Measurements from ENCODE around the gene RANBP3.

The RANBP3 gene

DNA sequence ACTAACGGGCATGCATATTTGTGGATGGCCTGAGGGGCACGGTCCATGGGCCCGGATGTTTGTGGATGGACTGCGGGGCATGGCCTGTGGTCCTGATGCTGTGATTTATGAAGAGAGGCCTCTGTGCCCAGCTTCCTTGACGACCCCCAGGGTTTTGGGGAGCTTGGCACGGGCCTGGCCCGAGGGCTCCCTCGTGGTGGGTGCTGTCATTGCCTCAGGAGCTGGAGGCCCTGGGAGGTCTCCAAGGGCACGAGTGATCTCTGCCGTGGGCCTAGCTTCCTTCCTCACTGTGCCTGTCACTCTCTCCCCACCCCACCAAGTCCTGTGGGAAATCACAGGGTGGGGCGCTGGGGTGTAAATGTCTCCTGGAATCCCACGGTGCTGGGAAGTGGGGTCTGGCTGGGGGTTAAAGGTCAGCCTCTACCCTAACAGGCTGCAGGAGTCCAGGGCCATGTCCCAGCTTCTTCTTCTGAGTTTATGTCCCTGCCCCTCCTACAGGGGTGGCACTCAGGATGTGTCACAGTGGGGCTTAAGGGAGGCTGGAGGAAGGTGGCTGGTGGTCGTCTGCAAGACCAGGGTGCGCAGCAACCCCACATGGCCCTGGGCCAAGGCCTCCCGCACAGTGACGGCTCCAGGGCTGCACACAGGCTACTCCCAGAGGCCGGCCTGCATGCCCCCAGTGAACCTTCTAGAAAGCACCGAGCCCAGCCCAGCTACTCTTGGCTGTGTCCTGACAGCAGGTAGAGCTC is 27.6 kb upstream of the RANBP3 start:
- H3K4me3 ChIP-seq (ENCODE audit: low read depth, low read length) = no peak overlapping the region
- TF ChIP-seq, protein P1, sequence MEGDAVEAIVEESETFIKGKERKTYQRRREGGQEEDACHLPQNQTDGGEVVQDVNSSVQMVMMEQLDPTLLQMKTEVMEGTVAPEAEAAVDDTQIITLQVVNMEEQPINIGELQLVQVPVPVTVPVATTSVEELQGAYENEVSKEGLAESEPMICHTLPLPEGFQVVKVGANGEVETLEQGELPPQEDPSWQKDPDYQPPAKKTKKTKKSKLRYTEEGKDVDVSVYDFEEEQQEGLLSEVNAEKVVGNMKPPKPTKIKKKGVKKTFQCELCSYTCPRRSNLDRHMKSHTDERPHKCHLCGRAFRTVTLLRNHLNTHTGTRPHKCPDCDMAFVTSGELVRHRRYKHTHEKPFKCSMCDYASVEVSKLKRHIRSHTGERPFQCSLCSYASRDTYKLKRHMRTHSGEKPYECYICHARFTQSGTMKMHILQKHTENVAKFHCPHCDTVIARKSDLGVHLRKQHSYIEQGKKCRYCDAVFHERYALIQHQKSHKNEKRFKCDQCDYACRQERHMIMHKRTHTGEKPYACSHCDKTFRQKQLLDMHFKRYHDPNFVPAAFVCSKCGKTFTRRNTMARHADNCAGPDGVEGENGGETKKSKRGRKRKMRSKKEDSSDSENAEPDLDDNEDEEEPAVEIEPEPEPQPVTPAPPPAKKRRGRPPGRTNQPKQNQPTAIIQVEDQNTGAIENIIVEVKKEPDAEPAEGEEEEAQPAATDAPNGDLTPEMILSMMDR (IDR thresholded peaks at IDR 0.05; ENCODE audit: borderline replicate concordance, insufficient read depth, low read depth, low read length) = no peak

DNA sequence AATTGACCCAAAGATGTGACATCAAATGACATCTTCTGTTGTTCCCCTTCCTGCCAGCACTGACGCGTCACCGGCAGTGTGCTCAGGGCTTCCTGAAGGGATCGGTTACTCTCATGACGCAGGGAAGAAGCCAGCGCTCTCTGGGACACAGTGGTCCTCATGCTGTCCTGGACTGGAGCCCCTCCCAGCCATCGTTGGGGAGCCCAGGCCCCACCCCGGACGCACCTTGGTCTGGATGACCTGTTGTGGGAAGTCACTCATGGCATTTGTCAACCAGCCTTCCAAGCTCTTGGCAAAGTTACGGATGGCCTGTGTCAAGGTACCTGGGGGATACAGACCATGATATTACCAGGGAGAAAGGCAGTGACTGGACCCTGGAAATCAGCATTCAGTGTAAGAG is 26.0 kb upstream of the RANBP3 start:
- TF ChIP-seq, protein P1 (IDR thresholded peaks at IDR 0.05; ENCODE audit: borderline replicate concordance, insufficient read depth, low read depth, low read length) = no peak
- no peak overlapping the region for H3K4me3 ChIP-seq (ENCODE audit: low read depth, low read length)

DNA sequence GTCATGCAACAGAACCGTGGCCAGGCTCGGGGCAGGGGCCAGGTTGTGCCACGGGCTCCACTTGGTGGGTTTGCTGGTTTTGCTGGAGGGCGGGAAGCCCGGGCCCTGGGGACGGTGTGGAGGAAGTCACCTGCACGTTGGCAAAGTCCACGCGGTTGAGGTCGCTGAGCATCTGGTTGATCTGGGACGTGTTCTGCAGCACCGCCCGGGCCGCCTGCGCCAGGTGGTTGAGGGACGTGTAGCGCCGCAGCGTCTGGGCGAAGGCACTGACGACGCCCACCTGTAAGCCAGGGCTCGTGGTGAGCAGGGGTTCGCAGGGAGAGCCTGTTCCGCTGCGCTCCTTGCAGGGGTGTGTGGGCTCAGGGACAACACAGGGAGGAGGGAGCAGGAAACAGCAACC is 24.7 kb upstream of the RANBP3 start:
- H3K4me3 ChIP-seq (ENCODE audit: low read depth, low read length) = no peak overlapping the region
- TF ChIP-seq, protein P1 (IDR thresholded peaks at IDR 0.05; ENCODE audit: borderline replicate concordance, insufficient read depth, low read depth, low read length) = no peak

DNA sequence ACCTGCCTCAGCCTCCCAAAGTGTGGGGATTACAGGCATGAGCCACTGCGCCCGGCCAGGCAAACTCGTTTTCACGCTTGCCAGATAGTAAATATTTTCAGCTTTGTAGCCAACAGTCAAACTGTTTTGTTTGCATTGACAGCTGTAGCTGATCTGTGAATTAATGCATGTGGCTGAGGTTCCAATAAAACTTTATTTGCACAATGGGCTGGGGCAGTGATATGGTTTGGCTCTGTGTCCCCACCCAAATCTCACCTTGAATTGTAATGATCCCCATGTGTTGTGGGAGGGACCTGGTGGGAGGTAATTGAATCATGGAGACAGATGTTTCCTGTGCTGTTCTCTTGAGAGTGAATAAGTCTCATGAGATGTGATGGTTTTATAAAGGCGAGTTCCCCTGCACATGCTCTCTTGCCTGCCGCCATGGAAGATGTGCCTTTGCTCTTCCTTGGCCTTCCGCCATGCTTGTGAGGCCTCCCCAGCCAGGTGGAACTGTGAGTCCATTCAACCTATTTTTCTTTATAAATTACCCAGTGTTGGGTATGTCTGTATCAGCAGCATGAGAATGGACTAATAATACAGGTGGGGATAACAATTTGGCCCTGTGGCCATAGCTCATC is 22.4 kb upstream of the RANBP3 start:
- TF ChIP-seq, protein P1 (IDR thresholded peaks at IDR 0.05; ENCODE audit: borderline replicate concordance, insufficient read depth, low read depth, low read length) = no peak
- no peak overlapping the region for H3K4me3 ChIP-seq (ENCODE audit: low read depth, low read length)

DNA sequence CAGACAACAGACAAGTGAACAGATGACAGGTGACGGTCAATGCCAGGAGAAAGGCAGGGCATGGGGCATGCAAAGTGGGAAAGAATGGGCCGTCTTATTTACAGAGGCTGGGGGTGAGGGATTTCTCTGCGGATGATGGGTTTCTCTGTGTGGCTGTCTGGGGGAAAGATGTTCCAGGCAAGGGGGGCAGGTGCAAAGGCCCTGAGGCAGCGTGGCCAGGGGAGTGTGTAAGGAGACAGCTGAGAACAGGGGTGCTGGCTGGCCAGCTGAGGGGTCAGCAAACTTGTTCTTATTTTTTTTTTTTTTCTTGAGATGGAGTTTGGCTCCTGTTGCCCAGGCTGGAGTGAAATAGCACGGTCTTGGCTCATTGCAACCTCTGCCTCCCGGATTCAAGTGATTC is 21.8 kb upstream of the RANBP3 start:
- no peak overlapping the region for H3K4me3 ChIP-seq (ENCODE audit: low read depth, low read length)
- TF ChIP-seq, protein P1 (IDR thresholded peaks at IDR 0.05; ENCODE audit: borderline replicate concordance, insufficient read depth, low read depth, low read length) = no peak

DNA sequence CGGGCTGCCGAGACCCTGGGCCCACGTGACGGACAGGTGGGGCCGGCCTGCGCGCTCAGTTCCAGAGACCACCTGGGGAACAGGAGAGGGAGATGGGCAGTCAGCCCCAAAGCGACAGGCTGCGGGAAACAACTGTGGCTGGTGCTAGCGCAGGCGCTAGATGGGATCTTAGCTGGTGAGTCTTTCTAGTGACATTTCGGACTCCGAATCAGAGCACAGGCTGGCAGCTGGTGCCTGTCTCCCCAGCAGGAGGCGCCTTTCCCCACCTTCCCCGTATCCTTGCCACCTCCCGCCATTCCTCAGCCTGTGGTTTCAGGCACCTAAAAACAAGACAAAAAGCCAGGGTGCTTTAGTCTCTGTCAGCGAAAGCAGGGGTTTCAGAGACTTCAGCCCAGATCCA is 19.4 kb upstream of the RANBP3 start:
- TF ChIP-seq, protein P1 (IDR thresholded peaks at IDR 0.05; ENCODE audit: borderline replicate concordance, insufficient read depth, low read depth, low read length) = peak; percentile 23; the same call in 1 of the 2 replicates
- no peak overlapping the region for H3K4me3 ChIP-seq (ENCODE audit: low read depth, low read length)
